Jurkat, Clone E6-1 (cell line): ENCODE results near the gene GBP4. TPM values are rescaled to one million over a fixed set of nuclear protein-coding genes. Genes with fewer than 3 reads are reported as not detected.
"Not testable (repeated sequence)": the region's sequence is repeated elsewhere in the genome, so short reads cannot be mapped to it uniquely, and the experiment has no call there.

Experiments used
- DNase-seq: peaks from one replicate; pipeline ENCODE4 v3.0.0-alpha.2; 2011; ENCODE audit warnings: low read depth, low spot score
- H3K4me3 ChIP-seq: 2 replicates; pipeline ENCODE4 v1.5.1; 2011; ENCODE audit warnings: mild to moderate bottlenecking, low read length, control low read depth, moderate library complexity
- polyA plus RNA-seq: library from polyadenylated mRNA; unstranded; fragments of >200 nt; gene quantifications from one replicate; pipeline ENCODE4 v1.2.1, GENCODE V29; 2012; ENCODE audit warnings: missing spikeins; ENCODE audit not compliant: insufficient read length, insufficient read depth

Gene GBP4, protein sequence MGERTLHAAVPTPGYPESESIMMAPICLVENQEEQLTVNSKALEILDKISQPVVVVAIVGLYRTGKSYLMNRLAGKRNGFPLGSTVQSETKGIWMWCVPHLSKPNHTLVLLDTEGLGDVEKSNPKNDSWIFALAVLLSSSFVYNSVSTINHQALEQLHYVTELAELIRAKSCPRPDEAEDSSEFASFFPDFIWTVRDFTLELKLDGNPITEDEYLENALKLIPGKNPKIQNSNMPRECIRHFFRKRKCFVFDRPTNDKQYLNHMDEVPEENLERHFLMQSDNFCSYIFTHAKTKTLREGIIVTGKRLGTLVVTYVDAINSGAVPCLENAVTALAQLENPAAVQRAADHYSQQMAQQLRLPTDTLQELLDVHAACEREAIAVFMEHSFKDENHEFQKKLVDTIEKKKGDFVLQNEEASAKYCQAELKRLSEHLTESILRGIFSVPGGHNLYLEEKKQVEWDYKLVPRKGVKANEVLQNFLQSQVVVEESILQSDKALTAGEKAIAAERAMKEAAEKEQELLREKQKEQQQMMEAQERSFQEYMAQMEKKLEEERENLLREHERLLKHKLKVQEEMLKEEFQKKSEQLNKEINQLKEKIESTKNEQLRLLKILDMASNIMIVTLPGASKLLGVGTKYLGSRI
- not detected for polyA plus RNA-seq

DNA sequence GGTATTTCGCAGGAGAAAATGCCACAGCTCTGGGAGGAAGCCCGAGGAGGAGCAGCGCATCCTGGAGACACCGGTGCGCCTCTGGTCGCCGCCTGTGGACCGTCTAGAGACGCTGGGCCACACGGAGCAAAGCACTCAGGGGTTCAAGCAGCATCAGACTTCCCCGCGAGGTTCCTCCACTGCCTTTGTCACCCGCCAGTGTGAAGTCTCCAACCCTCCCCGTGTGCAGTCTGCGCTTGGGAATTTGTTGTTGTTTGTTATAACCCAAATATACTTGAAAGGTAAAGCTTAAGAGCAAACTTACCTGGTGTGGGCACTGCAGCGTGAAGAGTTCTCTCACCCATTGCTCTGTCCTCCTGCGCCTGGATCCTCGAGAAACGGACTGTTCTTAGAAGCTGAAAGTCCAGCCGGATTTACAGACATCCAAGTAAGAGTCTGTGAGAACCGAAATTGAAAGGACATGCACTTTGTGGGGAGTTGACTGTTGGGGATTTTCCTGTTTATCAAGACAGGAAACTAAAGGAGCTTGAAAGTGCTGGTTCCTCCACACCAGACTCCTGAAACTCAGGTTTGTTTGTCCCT is at the start of gene GBP4:
GBP4 (minus strand) TSS at position 452 of the 582 bp plus-strand sequence; CDS start at position 344, 108 bp downstream.
- no peak within 1 kb of the TSS for H3K4me3 ChIP-seq
- no peak for DNase-seq

DNA sequence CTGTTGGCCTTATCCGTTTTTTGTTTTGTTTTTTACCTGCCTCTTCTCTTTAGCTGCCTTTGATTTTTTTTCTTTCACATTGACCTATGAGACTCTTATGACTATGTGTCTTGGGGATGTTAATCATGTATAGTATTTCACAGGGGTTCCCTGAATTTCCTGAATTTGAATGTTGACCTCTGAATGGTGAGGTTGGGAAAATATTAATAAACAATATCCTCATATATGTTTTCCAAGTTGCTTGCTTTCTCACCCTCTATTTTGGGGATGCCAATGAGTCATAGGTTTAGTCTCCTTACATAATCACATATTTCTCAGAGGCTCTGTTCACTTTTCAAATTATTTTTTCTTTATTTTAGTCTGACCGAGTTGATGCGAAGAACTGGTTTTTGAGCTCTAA is 44.3 kb upstream of the GBP4 start:
- H3K4me3 ChIP-seq: no peak overlapping the region
- no peak for DNase-seq

DNA sequence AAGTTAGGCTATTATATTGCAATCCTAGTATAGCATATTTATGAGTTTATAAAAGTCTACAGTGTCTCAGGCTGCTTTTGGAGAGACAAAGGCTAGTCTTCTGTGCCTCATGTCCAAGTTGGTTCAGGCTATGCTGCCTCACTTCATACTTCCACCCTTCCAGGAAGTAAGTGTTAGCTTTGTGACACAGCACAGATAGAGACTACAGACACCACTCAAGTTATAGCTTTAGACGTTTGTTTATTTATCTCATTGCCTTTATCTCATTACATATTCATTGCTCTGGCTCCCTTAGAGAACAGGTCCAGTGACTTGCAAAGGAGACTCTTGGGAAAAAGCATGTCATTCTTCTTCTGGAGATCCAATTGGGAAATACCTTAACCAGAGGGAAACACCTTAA is 22.6 kb upstream of the GBP4 start:
- H3K4me3 ChIP-seq: no peak overlapping the region
- no peak for DNase-seq

DNA sequence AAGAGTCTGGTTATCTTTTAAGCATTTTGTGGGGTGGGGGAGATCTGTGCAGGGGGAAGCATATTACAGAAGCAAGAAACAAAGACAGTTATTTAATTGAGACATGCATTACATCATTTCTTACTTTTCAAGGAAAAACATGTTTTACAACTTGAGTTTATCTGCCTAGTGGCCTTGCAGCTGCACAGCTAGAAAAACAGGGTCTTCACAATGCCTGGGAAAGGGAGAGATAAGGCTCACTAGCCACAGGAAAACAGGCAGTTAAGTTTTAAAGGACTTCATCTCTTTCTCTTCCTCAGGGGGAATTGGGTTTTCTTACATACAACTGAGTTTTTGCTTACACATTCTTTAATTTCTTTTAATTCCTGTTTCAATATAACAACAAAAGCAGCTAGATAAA is 21.1 kb upstream of the GBP4 start:
- not testable (repeated sequence) for H3K4me3 ChIP-seq, DNase-seq

DNA sequence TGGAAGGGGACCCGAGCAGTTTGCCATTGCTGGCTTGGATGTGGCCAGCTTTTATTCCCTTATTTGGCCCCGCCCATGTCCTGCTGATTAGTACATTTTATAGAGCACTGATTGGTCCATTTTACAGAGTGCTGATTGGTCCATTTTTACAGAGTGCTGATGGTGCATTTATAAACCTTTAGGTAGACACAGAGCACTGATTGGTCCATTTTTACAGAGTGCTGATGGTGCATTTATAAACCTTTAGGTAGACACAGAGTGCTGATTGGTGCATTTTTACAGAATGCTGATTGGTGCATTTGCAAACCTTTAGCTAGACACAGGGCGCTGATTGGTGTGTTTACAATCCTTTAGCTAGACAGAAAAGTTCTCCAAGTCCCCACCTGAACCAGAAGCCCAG is 20.2 kb upstream of the GBP4 start:
- not testable (repeated sequence) for DNase-seq, H3K4me3 ChIP-seq

DNA sequence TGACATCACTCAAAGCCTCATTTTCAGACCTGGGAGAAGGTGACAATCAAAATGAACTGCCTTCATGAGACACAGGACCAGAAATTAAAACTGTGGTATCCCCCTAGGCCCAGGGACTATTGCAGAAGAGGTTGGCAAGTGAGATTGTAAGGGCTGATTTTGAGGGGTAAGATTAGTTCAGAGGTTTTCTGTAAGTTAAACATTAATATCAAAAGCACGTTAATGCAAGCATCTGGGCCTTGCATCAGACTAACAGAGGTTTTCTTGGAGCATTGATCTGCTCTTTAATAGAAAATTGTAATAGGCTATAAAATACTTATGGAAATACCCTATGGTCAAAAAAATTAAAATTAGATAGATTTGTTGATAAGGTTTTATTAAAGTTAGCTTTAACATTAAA is 14.6 kb upstream of the GBP4 start:
- DNase-seq: no peak
- H3K4me3 ChIP-seq: no peak overlapping the region

DNA sequence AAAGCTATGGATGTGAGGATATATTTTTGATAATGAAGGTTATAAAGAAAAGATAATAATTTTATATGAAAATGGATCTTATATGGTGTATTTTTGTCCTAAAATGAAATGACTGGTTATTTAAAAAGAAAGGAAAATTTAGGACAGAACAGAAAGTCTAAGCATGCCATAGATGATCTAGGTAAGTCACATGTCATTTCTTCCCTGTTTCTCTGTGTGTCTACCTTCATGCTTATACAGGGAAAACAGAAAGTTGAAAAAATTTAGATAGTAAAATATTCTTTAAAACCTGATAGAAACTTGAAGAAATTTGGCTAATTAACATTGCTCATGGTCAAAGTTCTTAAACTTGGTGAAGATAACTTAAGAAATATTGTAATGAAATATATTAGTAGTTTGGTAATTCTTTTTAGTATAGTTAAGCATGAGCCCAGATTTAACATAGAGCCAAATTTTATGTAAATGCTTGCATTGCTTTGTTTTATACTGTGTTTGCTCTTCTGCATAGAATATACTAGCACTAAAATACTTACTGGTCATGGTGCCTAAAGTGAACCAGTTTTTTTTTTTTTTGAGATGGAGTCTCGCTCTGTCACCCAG is 12.4 kb upstream of the GBP4 start:
- H3K4me3 ChIP-seq: no peak overlapping the region
- no peak for DNase-seq

DNA sequence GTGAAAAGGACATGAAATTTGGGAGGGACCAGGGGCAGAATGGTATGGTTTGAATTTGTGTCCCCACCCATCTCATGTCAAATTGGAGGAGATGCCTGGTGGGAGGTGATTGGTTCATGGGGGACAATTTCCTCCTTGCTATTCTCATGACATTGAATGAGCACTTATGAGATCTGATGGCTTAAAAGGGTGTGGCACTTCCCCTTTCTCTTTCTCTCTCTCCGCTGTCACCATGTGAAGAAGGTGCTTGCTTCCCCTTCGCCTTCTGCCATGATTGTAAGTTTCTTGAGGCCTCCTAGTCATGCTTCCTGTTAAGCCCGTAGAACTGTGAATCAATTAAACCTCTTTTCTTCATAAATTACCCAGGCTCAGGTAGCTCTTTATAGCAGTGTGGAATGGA is 7.6 kb upstream of the GBP4 start:
- DNase-seq: no peak
- H3K4me3 ChIP-seq: no peak overlapping the region

DNA sequence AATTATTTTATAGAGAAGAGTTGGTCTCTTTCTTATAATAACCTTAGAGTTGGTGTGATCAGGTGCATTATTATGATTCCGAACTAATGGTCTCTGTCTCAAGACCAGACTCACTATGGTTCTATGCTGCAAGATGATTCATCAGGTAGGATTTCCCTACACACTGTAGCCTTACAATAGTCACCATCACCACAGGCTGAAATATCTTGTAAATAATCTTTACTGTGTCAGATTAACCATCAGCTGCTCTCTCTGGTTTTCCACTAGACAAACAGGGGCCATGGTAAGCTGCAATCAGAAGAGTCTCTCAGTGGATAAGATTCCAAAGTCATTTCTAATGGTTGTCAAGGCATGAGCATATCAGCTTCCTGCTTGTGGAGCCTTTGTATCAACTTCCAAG is 4.4 kb upstream of the GBP4 start:
- DNase-seq: no peak
- H3K4me3 ChIP-seq: no peak overlapping the region

DNA sequence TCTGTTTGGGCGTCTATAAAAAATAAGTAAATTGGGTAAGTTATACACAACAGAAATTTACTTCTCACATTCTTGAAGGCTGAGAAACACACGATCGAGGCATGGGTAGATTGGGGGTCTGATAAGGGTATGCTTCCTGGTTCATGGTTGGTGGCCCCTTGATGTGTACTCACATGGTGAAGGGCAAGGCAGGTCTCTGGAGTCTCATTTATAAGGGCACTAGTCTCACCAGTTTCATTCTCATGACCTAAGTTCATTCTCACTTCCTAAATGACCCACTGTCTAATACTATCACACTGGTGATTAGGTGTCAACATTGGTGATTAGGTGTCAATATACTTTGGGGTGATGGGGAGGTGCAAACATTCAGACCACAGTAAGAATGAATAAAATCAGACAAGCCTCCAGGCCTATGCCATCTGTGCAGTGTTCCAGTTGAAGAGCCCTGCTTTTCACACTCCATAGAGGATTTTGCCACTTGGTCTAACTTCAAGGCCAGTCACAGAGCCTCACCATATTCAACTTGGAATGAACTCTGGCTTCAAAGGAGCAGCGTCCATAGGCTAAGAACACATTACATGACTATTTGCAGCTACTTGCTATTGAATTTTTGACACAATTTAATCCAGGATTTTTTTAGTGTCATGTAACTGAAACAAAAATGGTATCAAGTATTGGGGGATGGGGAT is 2.5 kb upstream of the GBP4 start:
- H3K4me3 ChIP-seq: no peak overlapping the region
- DNase-seq: peak; percentile 5

DNA sequence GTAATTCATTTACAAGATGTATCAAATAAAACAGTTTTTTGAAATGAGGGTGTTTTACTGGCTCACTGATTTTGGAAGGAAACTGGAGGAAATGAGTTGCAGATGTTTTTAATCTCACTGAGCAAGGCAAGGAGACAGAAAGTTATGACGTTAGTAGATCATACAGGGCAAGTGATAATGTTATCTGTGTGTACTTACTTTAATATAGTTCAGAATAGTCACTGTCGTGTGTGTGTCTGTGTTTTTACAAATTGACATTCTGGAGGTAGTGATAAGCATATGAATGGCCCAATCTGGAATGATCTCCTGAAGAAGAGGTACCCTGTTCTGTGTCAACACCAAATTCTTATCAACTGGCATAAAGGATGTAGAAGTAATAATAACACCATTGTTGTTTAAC is 1.9 kb upstream of the GBP4 start:
- no peak overlapping the region for H3K4me3 ChIP-seq

DNA sequence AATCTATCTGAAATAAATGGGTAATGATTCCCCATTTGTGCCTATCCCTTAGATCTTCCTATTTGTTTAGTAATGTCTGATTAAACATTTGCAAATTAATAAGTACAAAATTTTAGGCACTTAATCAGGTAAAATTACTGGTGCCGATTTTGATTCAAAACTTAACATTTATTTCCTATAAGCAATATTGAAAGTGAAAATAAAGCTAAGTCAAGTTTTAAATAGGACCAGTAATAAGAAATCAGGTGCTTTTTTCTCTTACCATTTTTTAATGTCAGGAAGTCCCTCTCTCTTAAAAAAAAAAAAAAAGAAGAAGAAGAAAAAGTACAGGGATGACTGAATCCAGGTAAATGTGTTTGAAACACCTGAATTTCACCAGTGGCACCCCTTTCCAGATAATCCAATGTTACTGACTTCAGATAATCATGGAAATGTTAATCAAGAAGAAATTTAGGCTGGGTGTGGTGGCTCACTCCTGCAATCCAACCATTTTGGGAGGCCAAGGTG is 836 bp upstream of the GBP4 start:
- no peak for DNase-seq
- no peak overlapping the region for H3K4me3 ChIP-seq

More for the DNA sequence above, 1.9 kb upstream of the GBP4 start:
- DNase-seq: peak; percentile 8

DNA sequence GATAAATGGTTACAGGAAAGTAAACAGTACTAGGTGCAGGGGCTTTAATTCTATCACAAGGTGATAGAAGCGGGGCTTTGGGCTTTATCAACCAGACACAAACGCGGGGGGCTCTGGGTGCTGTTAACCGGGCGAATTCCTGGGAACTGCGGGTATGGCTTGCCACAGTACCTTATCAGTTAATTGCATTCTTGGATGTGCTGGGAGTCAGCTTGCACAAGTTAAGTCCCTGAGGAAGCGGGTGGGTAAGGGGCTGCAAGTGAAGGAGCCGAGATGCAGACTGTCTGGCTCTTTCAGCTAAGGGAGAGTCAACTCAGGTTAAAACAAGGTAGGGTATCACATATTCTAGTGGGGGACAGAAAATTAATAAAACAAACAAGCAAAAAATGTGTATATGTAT is 661 bp downstream of the GBP4 start:
- no peak overlapping the region for H3K4me3 ChIP-seq
- DNase-seq: no peak

DNA sequence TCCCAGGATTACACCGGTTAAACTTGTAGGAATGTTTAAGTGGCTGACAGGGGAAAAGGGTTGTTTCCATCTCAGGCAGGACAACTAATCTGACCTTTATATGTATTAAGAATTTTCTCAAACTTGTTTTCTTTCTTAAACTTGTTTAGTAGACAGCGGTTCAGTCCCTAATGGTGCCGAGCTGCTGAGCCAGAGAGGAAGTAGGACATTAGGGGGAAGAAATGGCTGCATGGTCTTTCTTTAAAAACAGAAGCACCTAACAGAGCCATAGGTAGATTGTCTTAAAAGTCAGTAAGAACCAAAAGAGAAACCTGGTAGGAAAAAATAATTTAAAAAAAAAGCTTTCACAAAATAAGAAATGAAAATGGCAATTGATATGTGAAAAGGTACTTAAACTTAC is 3.3 kb downstream of the GBP4 start:
- H3K4me3 ChIP-seq: no peak overlapping the region
- no peak for DNase-seq

DNA sequence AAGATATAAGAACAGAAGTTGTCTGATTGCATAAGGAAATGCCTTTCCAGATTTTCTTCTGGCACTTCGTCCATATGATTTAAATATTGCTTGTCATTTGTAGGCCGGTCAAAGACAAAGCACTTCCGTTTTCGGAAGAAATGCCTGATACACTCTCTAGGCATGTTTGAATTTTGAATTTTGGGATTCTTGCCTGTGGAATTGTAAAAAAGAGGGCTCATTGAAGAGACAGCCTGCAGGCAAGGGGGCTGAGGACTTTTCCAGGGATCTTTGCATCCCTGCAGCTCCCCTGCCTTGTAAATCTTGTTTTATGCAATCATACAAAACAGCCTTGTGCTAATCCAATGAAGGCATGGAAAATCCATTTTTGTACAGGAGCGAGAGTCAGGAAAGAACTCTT is 7.4 kb downstream of the GBP4 start:
- no peak overlapping the region for H3K4me3 ChIP-seq
- DNase-seq: no peak

DNA sequence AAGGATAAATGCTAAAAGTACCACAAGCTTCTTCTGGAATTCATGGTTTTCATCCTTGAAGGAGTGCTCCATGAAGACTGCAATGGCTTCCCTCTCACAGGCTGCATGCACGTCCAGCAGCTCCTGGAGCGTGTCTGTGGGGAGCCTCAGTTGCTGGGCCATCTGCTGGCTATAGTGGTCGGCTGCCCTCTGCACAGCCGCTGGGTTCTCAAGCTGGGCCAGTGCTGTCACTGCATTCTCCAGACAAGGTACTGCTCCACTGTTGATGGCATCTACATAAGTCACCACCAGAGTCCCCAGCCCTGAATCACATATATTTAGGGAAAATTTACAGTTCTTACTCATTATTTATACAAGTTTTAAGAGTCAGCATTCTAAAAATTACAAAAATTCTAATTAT is 8.7 kb downstream of the GBP4 start:
- no peak overlapping the region for H3K4me3 ChIP-seq
- DNase-seq: no peak

DNA sequence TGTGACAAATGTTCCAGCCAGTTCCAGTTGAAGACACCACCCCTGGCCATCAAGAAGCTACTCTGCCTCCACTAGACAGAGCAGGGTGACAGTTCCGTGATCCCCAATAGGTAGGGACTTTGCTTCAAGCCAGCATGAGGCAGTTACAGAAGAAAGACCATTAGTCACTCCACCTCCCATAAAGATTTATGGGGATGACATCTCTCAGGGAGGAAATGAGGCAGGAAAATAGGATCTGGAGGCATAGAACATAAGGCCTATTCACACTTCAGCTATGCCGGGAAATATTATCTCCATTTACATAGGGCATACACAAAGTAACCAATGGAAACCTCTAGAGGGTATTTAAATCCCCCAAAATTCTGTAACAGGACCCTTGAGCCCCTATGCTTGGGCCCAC is 19.4 kb downstream of the GBP4 start:
- no peak overlapping the region for H3K4me3 ChIP-seq
- DNase-seq: no peak

DNA sequence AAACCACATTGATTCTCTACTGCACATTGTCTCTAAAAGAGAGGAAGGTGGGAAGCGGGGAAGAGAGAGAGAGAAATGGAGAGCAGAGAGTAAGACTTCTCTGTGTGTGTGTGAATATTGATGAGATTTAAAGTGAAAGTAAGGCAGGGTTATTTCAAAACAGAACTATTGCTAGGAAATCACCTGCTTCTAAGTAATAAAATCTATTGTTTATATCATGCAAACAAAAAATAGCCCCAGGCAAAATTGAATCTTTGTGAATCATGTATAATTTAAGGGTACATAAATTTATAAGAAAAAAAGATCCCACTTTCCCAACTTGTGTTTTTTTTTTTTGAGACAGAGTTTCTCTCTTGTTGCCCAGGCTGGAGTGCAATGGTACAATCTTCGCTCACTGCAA is 21.8 kb downstream of the GBP4 start:
- H3K4me3 ChIP-seq: no peak overlapping the region

DNA sequence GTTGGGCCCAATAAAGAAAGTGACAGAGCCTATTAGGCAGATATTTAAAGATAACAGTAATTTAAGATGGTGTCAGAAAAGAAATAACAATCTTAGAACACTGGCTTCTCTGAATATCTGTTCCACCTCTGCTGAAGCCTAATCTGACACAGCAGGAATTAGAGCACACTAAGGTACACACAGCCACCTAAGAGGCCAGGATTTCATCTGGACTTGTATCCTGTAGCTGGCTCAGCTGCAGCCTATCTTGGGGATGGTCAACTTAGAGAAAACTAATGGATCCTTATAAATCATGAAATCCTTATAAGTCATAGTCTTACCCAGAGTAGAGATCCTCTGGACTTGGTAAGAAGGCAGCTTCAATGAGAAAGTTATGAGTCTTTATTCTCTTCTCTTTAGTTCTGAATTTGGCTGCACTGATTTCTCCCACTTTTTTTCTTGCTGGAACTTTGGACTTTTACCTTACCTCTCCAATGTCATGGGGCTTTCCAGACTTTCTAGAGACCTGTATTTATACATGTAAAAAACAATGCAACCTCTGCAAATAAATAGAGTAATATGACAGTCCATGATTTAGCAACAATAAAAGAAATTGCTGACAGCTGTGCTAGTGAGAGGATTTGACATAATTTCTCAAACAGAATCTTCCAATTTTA is 23.0 kb downstream of the GBP4 start, which contains the start of gene GBP7:
GBP7 (minus strand) TSS at position 403 of the 656 bp plus-strand sequence. CDS start 4,068 bp downstream, outside the sequence.
- DNase-seq: no peak

More for the DNA sequence above, 21.8 kb downstream of the GBP4 start:
- DNase-seq: no peak

More for the DNA sequence above, 23.0 kb downstream of the GBP4 start, which contains the start of gene GBP7:
- no peak within 1 kb of the TSS for H3K4me3 ChIP-seq
